Subcutaneous abdominal adipose tissue (tissue), 5 donors: ENCODE results near the gene NACA.

Source experiments
- H3K27ac ChIP-seq: one replicate; pipeline ENCODE4 v1.7.0; 2013; ENCODE audit warnings: low read depth, mild to moderate bottlenecking, inconsistent platforms, low read length, moderate library complexity
- H3K27me3 ChIP-seq, 5 donors: one replicate each; pipeline ENCODE4 v1.7.0; 2013; ENCODE audit warnings: low read length in 5 of 5, inconsistent platforms in 1 of 5; ENCODE audit not compliant: control insufficient read depth in 5 of 5, insufficient read depth in 4 of 5
- H3K36me3 ChIP-seq, 5 donors: one replicate each; pipeline ENCODE4 v1.7.0; 2013; ENCODE audit warnings: low read length in 5 of 5; ENCODE audit not compliant: control insufficient read depth in 5 of 5, insufficient read depth in 5 of 5
- H3K4me1 ChIP-seq, 5 donors: one replicate each; pipeline ENCODE4 v1.7.0; 2013; ENCODE audit warnings: low read length in 5 of 5, mild to moderate bottlenecking in 3 of 5, moderate library complexity in 1 of 5; ENCODE audit not compliant: control insufficient read depth in 5 of 5, insufficient read depth in 5 of 5
- H3K4me3 ChIP-seq, 5 donors: one replicate each; pipeline ENCODE4 v1.7.0; 2013; ENCODE audit warnings: low read length in 5 of 5, low read depth in 1 of 5
- H3K9ac ChIP-seq, 5 donors: one replicate each; pipeline ENCODE4 v1.7.0; 2013; ENCODE audit warnings: low read length in 5 of 5, mild to moderate bottlenecking in 4 of 5, moderate library complexity in 3 of 5
- H3K9me3 ChIP-seq, 5 donors: one replicate each; pipeline ENCODE4 v1.7.0; 2013; ENCODE audit warnings: low read length in 5 of 5; ENCODE audit not compliant: control insufficient read depth in 5 of 5
- donor health status: healthy.
- donor health status: healthy.
- donor health status: healthy.
- donor health status: healthy.
- donor health status: healthy.

Gene NACA

DNA sequence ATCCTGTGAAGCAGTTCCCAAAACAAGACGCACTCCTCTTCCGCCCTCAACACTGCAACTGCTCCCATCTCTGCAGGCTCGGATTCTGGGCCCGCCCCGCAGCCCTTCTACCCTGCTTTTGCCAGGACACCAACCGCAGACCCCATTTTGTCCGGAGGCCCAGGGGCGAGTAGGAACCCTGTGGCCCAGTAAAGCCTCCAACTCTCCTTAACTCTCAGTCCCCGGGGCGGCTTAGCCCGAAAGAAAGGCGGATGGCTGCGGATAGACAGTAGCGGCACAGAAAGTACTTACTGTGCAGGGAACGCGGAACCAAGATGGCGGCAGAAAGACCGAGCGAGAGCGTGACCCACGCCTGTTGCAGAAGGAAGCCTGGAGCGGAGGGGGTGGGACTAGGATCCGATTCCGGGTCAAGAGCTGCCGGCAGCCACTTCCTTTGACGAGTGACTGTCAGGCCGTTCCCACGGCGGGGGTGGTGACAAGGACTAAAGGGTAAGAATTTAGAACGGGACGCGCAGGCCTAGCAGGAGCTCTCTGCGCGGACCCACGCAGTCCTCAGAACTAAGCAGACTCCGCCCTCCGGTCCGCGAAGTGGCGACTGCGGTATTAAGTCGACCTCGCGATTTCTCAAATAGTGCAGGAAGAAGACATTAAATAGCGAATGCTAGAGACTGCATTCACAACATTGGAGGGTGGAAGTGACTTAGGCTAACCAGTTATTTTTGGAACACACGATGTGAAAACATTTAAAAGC is at the start of gene NACA:
Gene NACA, minus strand, starts transcription at position 328 of the 751 bp plus-strand sequence. CDS start 778 bp downstream, outside the sequence.
- Histone ChIP-seq H3K9me3 (no peaks in the 10 kb centered on the region), H3K27ac (peak within 1 kb of the TSS; percentile 99), H3K27me3 (peaks cover 0 to 3% (median 0%) of the 10 kb centered on the region in 5 donors), H3K36me3 (peaks cover 8 to 19% (median 13%) of the 10 kb centered on the region in 5 donors), H3K4me1 (peaks cover 23 to 56% (median 48%) of the 10 kb centered on the region in 5 donors), H3K9ac (peak within 1 kb of the TSS; percentile 99 to 100 (median 100)), H3K4me3 (peak within 1 kb of the TSS; percentile 93 to 99 (median 99))

DNA sequence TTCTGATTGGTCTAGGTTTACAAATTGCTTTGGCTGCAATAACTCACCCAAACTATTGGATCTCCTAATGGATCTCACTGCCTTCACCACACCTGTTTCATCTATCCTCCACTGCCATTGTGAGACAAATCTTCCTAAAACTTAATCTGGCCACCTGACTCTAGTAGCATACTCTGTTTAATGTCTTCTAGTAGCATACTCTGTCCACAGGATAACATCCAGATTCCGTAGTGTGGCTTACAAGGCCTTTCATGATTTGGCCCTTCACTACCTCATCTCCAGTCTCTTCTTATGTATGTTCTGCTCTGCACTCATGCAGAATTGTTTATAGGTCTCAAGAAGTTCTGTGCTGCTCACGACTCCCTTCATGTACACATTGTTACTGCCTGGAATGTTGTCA is 48.0 kb upstream of the NACA start:
- Histone ChIP-seq H3K9ac (no peak overlapping the region), H3K4me3 (no peak overlapping the region), H3K4me1 (no peaks in the 10 kb centered on the region), H3K27ac (no peak overlapping the region), H3K27me3 (no peaks in the 10 kb centered on the region), H3K9me3 (no peaks in the 10 kb centered on the region), H3K36me3 (no peaks in the 10 kb centered on the region)

DNA sequence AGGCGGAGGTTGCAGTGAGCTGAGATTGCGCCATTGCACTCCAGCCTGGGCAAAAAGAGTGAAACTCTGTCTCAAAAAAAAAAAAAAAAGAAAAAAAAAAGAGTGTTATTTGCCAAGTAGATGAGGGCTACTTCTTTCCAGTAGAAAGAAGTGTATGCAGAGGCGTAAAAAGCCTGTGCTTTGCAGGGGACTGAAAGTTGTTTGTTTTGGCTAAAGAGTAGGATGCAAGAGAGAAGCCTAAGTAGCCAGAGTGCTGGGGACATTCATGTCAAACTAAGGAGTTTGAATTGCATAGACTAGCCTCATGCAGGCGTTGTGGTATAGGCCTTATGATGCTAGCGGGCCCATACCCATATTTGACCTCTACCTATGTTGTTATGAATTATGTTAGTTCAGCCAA is 47.5 kb upstream of the NACA start:
- no peak overlapping the region for H3K27ac ChIP-seq
- no peaks in the 10 kb centered on the region for H3K27me3 ChIP-seq
- H3K4me1 ChIP-seq: no peaks in the 10 kb centered on the region
- H3K36me3 ChIP-seq: no peaks in the 10 kb centered on the region
- H3K9me3 ChIP-seq: no peaks in the 10 kb centered on the region
- H3K4me3 ChIP-seq: no peak overlapping the region
- no peak overlapping the region for H3K9ac ChIP-seq

DNA sequence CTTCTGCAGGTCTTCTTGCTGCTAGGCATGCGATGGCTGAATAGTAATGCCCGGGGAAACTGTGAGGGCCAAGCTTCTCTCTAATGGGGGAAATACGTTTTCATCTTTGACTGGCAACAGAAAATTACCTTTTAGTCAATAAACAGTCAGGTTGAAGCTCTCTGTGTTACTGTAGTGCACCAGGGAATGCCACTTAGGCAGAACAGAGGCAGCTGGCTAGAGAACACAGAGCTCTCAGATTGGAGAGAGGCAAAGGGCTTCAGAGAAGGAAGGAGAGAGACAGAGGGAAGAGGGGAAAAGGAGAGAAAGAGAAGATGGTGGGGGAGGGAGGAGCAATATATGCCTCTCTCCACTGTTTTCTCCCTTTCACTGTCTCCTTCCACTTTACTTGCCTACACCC is 44.8 kb upstream of the NACA start:
- H3K36me3 ChIP-seq: no peaks in the 10 kb centered on the region
- H3K27ac ChIP-seq: no peak overlapping the region
- H3K9ac ChIP-seq: no peak overlapping the region
- H3K4me1 ChIP-seq: peaks cover 0 to 4% (median 0%) of the 10 kb centered on the region in 5 donors
- H3K27me3 ChIP-seq: no peaks in the 10 kb centered on the region
- H3K9me3 ChIP-seq: no peaks in the 10 kb centered on the region
- no peak overlapping the region for H3K4me3 ChIP-seq

DNA sequence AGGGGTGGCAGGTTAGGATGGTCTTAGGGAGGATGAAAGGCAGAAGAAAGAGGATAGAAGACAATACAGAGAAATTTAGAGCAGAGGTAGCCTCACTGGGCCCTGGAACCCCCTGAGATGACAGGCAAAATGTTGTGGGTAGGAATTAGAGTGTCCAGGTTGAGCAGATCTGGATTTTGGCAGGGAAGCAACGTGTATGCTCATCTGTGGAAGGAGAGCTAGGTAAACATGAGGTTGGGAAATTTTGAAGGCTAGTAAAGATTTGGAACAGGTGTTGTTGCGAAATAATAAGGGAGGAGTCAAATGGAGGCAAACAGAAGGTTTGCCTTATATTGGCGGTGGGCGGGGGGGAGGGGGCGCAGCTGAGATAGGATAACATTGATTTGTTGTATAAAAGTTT is 43.3 kb upstream of the NACA start:
- Histone ChIP-seq H3K36me3 (no peaks in the 10 kb centered on the region), H3K27ac (no peak overlapping the region), H3K27me3 (no peaks in the 10 kb centered on the region), H3K4me3 (no peak overlapping the region), H3K4me1 (peaks cover 0 to 8% (median 0%) of the 10 kb centered on the region in 5 donors), H3K9me3 (no peaks in the 10 kb centered on the region), H3K9ac (no peak overlapping the region)

DNA sequence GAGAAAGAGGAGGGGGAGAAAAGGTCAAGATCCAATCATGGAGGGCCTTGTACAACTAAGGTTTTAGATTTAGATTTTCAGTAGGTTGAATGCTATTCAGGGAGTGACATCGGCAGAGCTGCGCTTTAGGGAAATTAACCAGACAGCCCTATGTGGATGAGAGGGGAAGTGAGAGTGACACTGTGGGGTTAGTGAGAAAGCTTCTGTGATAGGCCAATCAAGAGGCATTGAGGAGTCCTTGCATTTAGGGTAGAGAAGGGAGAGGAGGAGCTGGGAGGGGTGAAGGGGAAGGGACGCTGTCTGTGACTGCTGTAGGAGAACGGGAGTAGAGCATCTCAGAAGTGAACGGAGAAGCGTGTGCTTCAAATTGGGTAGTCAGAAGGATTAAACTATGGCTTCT is 41.4 kb upstream of the NACA start:
- no peak overlapping the region for H3K9ac ChIP-seq

DNA sequence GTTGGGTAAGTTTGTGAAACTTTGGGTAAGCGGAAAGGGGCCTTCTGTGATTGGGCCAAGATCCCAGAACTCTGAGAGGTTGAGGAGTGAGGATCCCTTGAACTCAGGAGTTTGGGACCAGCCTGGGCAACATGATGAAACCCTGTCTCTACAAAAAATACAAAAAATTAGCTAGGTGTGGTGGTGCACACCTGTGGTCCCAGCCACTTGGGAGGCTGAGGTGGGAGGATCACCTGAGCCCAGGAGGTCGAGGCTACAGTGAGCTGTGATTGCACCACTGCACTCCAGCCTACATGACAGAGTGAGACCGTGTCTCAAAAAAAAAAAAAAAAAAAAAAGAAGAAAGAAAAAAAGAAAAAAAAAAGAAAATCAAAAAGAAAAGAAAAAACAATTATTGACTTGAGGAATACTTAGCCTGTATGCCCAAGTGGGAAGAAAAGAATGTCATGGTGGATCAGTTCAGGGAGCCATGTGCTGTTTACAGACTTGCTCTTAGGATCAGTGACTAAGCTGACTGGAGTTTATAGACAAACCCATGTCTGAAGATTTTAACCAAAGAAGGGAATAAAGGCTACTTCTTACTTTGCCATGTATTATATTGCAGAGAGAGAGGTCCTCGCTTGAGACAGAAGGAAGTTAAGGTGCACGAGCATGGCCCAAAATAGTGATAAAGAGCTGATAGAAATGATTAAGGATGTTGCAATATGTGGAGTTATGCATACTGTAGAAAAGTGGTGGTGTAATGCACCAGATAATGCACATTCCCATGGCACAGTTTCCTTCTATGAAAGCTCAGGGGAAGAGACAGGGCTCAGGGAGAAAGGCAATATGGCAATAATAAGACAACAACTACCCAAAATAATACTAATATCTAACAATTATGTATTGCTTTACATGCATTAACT is 38.9 kb upstream of the NACA start:
- H3K9ac ChIP-seq: no peak overlapping the region
- no peak overlapping the region for H3K4me3 ChIP-seq

More for the DNA sequence above, 41.4 kb upstream of the NACA start:
- Histone ChIP-seq H3K27me3 (no peaks in the 10 kb centered on the region), H3K36me3 (no peaks in the 10 kb centered on the region), H3K27ac (no peak overlapping the region), H3K4me1 (peaks cover 0 to 8% (median 0%) of the 10 kb centered on the region in 5 donors), H3K9me3 (no peaks in the 10 kb centered on the region), H3K4me3 (no peak overlapping the region)

DNA sequence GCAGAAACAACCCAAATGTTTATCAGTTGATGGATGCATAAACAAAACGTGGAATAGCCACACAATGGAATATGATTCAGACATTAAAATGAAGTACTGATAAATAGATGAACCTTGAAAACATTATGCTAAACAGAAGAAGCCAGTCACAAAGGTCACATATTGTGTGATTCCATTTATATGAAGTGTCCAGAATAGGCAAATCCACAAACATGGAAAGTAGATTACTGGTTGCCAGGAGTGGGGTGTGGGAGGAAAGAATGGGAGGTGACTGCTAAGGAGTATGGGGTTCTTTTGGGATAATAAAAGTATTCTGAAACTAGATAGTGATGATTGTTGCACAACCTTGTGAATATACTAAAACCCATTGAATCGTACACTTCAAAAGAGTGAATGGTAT is 36.7 kb upstream of the NACA start:
- H3K9ac ChIP-seq: no peak overlapping the region
- H3K36me3 ChIP-seq: no peaks in the 10 kb centered on the region
- H3K4me3 ChIP-seq: no peak overlapping the region
- peaks cover 0 to 8% (median 0%) of the 10 kb centered on the region in 5 donors for H3K4me1 ChIP-seq
- peaks cover 0 to 13% (median 8%) of the 10 kb centered on the region in 5 donors for H3K9me3 ChIP-seq
- no peaks in the 10 kb centered on the region for H3K27me3 ChIP-seq
- H3K27ac ChIP-seq: no peak overlapping the region

More for the DNA sequence above, 38.9 kb upstream of the NACA start:
- no peak overlapping the region for H3K27ac ChIP-seq
- H3K27me3 ChIP-seq: no peaks in the 10 kb centered on the region
- H3K9me3 ChIP-seq: peaks cover 0 to 4% (median 0%) of the 10 kb centered on the region in 5 donors
- no peaks in the 10 kb centered on the region for H3K36me3 ChIP-seq
- peaks cover 0 to 8% (median 0%) of the 10 kb centered on the region in 5 donors for H3K4me1 ChIP-seq

DNA sequence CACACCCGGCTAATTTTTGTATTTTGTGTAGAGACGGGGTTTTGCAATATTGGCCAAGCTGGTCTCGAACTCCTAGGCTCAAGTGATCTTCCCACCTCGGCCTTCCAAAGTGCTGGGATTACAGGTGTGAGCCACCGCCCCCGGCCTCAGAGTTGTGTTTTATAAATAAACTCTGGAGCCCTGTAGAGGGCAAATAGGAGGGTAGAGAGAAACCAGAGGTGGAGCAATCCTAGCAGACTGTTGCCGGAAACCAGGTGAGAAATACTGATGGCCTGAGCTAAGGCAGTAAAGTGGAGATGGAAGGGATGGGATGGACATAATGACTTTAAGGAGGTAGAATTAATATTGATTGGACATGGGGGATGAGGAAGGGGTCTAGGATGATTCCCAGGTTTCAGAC is 35.4 kb upstream of the NACA start:
- H3K4me3 ChIP-seq: no peak overlapping the region
- H3K36me3 ChIP-seq: no peaks in the 10 kb centered on the region
- no peaks in the 10 kb centered on the region for H3K27me3 ChIP-seq
- no peak overlapping the region for H3K27ac ChIP-seq
- H3K9ac ChIP-seq: no peak overlapping the region
- peaks cover 0 to 13% (median 8%) of the 10 kb centered on the region in 5 donors for H3K9me3 ChIP-seq
- H3K4me1 ChIP-seq: peaks cover 0 to 4% (median 0%) of the 10 kb centered on the region in 5 donors
